ENCODE data around the gene PRPSAP1.

DNA sequence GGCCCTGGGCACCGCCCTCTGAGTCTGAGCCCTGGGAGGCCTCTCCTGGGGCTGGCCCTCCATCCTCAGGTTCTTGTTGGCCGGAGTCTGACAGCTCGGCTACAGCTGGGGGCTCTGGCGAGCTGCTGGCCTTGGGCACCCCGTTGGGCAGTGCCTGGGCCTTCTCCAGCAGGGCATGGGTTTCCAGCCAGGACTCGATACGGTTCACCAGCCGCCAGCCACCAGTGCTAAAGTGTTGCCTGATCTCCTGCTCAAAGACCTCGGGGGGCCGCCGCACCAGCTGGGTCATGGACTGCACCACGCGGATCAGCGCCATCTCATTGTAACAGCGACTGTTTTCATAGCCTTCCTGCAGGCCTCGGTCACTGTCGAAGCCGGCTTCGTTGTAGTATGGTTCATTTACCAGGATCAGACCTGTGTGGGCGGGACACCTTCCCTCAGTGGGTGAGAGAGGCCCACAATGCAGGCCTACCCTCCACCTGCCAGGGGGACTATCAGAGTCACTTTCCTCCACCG is 37.5 kb upstream of the PRPSAP1 start:
- TF ChIP-seq, protein P1, sequence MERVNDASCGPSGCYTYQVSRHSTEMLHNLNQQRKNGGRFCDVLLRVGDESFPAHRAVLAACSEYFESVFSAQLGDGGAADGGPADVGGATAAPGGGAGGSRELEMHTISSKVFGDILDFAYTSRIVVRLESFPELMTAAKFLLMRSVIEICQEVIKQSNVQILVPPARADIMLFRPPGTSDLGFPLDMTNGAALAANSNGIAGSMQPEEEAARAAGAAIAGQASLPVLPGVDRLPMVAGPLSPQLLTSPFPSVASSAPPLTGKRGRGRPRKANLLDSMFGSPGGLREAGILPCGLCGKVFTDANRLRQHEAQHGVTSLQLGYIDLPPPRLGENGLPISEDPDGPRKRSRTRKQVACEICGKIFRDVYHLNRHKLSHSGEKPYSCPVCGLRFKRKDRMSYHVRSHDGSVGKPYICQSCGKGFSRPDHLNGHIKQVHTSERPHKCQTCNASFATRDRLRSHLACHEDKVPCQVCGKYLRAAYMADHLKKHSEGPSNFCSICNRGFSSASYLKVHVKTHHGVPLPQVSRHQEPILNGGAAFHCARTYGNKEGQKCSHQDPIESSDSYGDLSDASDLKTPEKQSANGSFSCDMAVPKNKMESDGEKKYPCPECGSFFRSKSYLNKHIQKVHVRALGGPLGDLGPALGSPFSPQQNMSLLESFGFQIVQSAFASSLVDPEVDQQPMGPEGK (CRISPR knock-in tag; IDR thresholded peaks at IDR 0.05; ENCODE audit: borderline replicate concordance) = no peak
- TF ChIP-seq PPARA (CRISPR knock-in tag; IDR thresholded peaks at IDR 0.05; ENCODE audit: borderline replicate concordance) = no peak
- TF ChIP-seq, protein P2, sequence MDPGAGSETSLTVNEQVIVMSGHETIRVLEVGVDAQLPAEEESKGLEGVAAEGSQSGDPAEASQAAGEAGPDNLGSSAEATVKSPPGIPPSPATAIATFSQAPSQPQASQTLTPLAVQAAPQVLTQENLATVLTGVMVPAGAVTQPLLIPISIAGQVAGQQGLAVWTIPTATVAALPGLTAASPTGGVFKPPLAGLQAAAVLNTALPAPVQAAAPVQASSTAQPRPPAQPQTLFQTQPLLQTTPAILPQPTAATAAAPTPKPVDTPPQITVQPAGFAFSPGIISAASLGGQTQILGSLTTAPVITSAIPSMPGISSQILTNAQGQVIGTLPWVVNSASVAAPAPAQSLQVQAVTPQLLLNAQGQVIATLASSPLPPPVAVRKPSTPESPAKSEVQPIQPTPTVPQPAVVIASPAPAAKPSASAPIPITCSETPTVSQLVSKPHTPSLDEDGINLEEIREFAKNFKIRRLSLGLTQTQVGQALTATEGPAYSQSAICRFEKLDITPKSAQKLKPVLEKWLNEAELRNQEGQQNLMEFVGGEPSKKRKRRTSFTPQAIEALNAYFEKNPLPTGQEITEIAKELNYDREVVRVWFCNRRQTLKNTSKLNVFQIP (CRISPR knock-in tag; IDR thresholded peaks at IDR 0.05; ENCODE audit: borderline replicate concordance, low read depth) = no peak
- TF ChIP-seq ARNTL (CRISPR knock-in tag; IDR thresholded peaks at IDR 0.05; ENCODE audit: borderline replicate concordance, low read depth) = no peak
- no peak for TF ChIP-seq ZNF8 (CRISPR knock-in tag; IDR thresholded peaks at IDR 0.05)
- no peak for TF ChIP-seq ZFP3 (CRISPR knock-in tag; IDR thresholded peaks at IDR 0.05)
- no peak for TF ChIP-seq ZNF565 (CRISPR knock-in tag; conservative IDR thresholded peaks at IDR 0.05; ENCODE audit: low read depth)
- TF ChIP-seq BACH2 (CRISPR knock-in tag; IDR thresholded peaks at IDR 0.05; ENCODE audit: borderline replicate concordance) = no peak
- TF ChIP-seq ISL1 (CRISPR knock-in tag; IDR thresholded peaks at IDR 0.05) = no peak

All from SK-N-SH treated with all-trans-retinoic acid at 6 μM for 48 hours (cell line).